EH (cell line): Measurements from ENCODE around the gene P2RY6.

Experiments used
- DNase-seq: peaks from one replicate; pipeline ENCODE4 v3.0.0-alpha.2; 2015; ENCODE audit warnings: low read depth

Gene P2RY6

GRCh38 chr11:73316422-73316821, 44.3 kb downstream of the P2RY6 start:
- DNase-seq = no peak

GRCh38 chr11:73317373-73317772, 45.2 kb downstream of the P2RY6 start:
- DNase-seq = peak; percentile 37

- no peak for DNase-seq
Observed at GRCh38 chr11:73317803-73318202, 45.7 kb downstream of the P2RY6 start.

GRCh38 chr11:73318501-73319011, 46.4 kb downstream of the P2RY6 start:
- DNase-seq = no peak

DNA sequence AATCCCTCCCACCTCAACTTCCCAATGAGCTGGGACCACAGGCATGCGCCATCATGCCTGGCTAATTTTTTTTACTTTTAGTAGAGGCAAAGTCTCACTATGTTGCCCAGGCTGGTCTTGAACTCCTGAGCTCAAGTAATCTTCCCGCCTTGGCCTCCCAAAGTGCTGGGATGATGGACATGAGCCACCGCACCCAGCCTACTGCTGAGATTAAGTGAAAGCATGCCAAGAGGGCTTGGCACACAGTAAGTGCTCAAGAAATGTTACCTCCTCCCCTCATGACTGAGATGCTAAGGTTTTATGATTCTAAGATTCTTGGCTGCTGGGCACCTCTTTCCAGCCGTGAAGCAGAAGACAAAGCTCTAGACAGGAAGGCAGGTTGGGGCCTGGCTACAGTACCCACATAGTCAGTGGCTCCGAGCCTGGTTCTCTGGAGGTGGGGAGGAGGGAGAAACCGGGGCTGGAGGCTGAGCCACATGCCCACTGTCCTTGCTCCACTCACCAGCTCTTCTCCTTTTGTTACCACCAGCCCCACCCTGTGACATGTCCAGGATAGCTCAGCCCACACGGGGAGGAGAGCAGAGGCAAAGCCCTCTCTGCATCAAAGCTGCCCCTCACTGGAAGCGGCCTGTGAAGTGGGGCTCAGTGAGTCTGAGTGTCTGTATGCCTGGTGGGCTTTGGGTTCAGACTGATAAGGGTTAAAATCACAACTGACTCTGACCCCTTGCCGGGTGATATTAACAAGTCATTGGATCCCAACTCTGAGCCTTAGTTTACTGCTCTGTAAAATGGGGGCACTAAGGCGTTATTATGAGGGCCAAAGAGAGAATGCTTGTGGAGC, 48.8 kb downstream of the P2RY6 start:
- DNase-seq = peak; percentile 81

- peak; percentile 91 for DNase-seq
Observed at GRCh38 chr11:73321604-73322381, 49.7 kb downstream of the P2RY6 start.

- DNase-seq = peak; percentile 62
Observed at GRCh38 chr11:73322382-73323306, 50.5 kb downstream of the P2RY6 start.

DNA sequence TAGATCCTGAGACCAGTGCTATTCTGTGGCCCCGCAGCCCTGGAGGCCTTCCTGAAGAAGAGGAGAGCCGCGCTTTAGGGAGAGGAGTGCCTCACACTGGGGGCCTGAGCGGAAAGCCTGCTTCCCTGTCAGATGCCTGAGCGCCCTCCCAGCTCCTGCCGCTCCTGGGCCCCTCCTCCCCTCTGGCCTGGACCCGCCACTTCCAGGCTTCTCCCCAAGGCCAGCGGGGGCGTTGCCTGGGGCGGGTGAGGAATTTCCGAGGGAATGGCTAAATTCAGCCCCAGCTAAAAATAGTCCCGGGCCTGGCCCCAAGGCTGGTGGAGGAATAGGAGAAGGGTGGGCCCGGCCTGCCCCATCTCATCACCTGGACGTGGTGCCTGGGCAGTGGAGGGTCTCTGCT, 51.3 kb downstream of the P2RY6 start:
- DNase-seq = peak; percentile 95

DNA sequence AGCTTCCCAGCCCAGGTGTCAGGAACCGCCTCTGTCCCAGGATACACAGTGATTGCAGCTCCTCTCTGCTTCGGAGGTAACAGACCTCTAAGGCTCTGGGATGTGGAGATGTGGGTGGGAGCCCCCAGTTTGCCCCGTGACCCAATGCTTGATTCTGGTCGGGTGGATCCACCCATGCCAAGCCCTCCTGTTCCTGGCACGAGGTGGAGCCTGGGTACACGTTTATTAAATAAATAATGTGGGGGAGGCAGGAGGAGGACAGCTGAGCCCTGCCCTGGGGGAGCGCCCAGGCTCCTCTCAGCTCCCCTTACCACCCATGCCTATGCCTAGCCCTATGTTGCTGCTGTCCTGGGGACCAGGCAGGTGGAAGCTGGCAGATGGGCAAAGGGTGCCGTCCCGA, 52.0 kb downstream of the P2RY6 start:
- no peak for DNase-seq

DNA sequence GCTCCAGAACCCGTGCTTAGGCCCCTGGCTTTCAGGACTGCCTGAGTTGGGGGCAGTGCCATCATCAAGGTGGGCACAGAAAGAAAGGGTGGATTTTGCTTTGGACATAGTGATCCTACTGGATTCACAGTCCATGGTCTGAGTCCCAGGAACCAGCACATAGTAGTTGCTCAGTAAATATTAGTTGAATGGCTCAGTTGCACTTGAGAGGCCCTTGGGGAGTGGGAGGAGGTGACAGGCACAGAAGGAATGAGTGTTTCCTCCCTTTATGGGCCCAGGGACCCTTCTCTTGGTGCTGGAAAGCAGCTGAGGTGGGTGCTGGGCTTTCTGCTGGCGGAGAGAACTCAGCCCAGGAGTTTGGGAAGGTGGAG, 52.5 kb downstream of the P2RY6 start:
- DNase-seq = no peak

- DNase-seq = peak; percentile 94
Observed at GRCh38 chr11:73325036-73325981, 53.2 kb downstream of the P2RY6 start.

- peak; percentile 52 for DNase-seq
Observed at GRCh38 chr11:73326929-73327811, 55.0 kb downstream of the P2RY6 start.

GRCh38 chr11:73327812-73328364, 55.8 kb downstream of the P2RY6 start:
- no peak for DNase-seq

- peak; percentile 69 for DNase-seq
Observed at GRCh38 chr11:73330569-73331093, 58.5 kb downstream of the P2RY6 start.

GRCh38 chr11:73331138-73331916, 59.2 kb downstream of the P2RY6 start:
- peak; percentile 83 for DNase-seq

DNA sequence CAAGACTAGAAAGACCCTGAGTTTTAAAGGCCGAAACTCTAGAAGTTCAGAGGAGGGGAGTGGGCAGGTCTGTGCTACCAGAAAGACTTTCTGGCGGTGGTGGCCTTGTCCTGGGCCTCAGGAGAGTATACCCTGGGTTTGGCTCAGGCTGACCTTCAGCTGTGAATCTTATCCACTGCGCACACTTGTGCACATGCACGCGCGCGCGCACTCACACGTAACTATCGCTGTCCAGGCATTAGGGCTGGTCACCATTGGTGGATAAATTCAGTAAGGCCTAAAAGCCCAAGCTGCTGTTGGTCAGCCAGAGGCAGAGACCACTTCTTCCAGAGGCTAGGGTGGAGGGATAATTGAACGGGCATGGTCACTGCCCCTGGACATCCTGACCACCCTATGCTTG, 61.0 kb downstream of the P2RY6 start:
- no peak for DNase-seq

- DNase-seq = peak; percentile 50
Observed at GRCh38 chr11:73333640-73334383, 61.7 kb downstream of the P2RY6 start.
